HG02870 (cell line): ENCODE results near the gene RNF5.
"Not testable (repeated sequence)": the region's sequence is repeated elsewhere in the genome, so short reads cannot be mapped to it uniquely, and the experiment has no call there.

Experiments used
- ATAC-seq: cut with Tn5 transposase; IDR thresholded peaks from one replicate; pipeline ENCODE4 v1.9.1; 2021; ENCODE audit warnings: mild to moderate bottlenecking, moderate library complexity; ENCODE audit not compliant: unreplicated experiment

Gene RNF5

DNA sequence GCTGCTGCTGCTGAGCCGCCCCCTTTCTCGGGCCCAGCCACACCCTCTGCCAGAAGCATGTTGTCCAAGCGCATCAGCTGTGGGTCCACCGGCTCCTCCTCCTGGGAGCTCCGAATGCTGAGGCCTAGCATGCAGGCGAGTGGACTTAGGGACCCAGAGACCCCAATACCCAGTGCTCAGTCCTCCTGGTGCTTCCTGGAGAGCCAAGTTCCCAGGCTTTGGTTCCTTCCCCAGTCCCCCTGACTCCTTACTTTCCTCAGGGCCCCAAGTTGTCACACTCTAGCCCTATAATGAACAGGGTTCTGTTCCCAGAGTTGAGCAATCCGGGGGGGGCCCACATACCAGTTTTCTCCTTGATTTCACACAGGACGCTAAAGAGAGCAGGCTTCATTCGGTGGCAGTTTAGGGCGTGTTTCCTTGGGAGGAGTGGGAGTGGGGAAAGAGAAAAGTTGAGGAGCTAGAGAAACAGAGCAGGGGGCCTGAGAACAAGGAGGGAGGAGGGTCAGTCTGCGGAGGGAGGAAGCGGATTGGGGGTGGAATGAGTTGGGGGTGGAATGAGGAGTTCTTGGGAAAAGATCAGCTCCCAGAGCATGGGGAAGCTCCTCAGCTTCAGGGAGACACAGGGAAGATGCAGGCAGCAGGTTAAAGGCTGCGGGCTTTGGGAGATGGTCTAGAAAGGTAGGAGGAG lies 10.3 kb downstream of the RNF5 start:
- ATAC-seq: no peak

- no peak for ATAC-seq
Measured at GRCh38 chr6:32189069-32189741, 11.0 kb downstream of the RNF5 start.

DNA sequence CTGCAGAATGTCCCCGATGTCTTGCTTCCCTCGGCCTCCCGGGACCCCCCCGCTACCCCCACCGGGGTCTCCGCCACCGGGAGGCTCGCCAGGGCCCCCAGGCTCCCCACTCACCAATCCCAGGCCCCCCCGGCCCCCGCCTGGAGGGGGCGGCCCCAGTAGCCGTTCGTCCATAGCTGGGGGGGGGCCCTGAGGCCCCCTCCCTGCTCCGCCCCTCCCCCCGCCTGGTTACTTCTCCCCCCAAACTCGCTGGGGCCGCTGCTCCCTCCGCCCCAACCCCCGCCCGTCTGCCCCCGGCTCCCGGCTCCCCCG lies 11.5 kb downstream of the RNF5 start:
- no peak for ATAC-seq

- peak; percentile 64 for ATAC-seq
Measured at GRCh38 chr6:32190054-32190851, 12.0 kb downstream of the RNF5 start, which contains the start of gene PBX2. Gene PBX2, minus strand, starts transcription at chr6:32190202. Its CDS starts 287 bp downstream, at chr6:32189915.

- no peak for ATAC-seq
Measured at GRCh38 chr6:32190911-32191677, 12.9 kb downstream of the RNF5 start.

- no peak for ATAC-seq
Measured at GRCh38 chr6:32191696-32192607, 13.7 kb downstream of the RNF5 start.

GRCh38 chr6:32192608-32193039 lies 14.4 kb downstream of the RNF5 start, which contains the start of gene GPSM3:
Gene GPSM3, minus strand, starts transcription at chr6:32192643. Its CDS starts 130 bp downstream, at chr6:32192513.
- no peak for ATAC-seq

DNA sequence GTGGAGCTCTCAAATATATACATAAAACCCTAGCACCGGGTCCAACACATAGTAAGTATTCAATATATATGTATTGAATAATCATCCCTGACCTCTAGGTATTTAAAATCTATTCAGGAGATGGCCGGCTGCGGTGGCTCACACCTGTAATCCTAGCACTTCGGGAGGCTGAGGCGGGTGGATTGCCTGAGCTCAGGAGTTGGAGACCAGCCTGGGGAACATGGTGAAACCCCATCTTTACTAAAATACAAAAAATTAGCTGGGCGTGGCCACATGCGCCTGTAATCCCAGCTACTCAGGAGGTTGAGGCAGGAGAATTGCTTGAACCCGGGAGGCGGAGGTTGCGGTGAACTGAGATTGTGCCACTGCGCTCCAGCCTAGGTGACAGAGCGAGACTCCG lies 14.9 kb downstream of the RNF5 start:
- ATAC-seq: not testable (repeated sequence)

DNA sequence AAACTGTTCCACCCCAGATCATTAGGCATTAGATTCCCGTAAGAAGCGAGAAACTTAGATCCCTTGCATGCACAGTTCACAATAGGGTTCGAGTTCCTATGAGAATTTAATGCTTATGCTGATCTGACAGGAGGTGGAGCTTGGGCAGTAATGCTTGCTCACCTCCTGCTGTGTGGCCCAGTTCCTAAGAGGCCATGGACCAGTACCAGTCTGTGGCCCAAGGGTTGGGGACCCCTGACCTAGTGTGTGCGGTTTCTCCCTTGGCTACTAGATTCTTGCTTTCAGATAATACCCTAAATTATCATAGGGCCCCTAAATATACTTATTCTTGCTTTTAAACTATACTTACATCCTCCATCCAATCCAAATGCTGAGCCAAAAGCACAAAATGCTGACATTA lies 16.2 kb downstream of the RNF5 start:
- ATAC-seq: no peak

GRCh38 chr6:32194825-32195651 lies 16.8 kb downstream of the RNF5 start:
- no peak for ATAC-seq

DNA sequence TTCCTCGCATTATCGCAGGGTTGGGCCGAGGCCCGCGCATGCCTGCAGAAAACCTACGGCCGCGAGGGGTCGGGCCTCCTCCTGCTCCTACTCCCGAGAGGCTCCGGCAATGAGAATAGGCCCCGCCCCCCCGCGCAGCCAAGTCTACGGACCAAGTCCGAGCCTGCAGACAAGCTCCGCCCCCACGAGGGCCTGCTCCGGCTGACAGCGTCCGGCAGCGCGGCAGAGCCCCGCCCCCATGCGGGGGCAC lies 17.4 kb downstream of the RNF5 start:
- peak; percentile 78 for ATAC-seq

DNA sequence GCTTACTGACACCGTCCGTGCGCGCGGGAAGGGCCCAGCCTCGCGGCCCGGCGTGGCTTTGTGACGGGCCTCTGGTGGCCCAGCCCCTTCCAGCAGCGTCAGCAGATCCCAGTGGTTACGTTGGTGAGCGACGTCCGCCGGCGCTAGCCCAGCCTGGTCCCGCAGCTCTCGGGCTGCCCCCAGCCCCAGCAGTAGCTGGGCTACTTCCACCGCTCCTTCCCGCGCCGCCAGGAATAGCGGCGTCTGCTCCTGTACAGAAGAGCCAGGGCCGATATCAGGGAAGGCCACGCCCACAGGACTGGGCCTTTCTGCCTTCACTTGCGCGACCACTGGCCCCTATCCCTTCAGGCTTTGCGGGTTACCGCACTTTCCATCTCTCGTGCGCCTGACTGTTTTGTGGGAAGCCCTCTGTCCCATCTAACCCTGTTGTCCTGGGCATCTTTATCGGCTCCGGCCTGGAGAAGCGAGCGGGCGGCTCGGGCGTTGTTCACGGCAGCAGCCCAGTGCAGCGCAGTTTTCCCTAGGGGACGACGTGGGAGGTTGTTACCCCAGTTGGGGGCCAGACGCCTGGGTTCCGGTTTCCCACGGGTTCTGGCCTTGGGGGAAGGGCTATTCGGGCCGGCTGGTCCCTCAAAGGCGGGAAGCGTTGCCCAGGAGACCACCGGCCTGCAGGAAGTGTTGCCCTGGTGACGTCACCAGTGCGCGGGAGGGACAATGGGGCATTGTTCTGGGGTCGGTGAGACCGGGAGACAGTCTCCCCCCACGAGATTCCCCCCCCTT lies 17.9 kb downstream of the RNF5 start:
- ATAC-seq: peak; percentile 71

- no peak for ATAC-seq
Measured at GRCh38 chr6:32196682-32197616, 18.7 kb downstream of the RNF5 start.

- no peak for ATAC-seq
Measured at GRCh38 chr6:32198345-32198696, 20.1 kb downstream of the RNF5 start.

GRCh38 chr6:32198866-32199265 lies 20.7 kb downstream of the RNF5 start:
- ATAC-seq: no peak

DNA sequence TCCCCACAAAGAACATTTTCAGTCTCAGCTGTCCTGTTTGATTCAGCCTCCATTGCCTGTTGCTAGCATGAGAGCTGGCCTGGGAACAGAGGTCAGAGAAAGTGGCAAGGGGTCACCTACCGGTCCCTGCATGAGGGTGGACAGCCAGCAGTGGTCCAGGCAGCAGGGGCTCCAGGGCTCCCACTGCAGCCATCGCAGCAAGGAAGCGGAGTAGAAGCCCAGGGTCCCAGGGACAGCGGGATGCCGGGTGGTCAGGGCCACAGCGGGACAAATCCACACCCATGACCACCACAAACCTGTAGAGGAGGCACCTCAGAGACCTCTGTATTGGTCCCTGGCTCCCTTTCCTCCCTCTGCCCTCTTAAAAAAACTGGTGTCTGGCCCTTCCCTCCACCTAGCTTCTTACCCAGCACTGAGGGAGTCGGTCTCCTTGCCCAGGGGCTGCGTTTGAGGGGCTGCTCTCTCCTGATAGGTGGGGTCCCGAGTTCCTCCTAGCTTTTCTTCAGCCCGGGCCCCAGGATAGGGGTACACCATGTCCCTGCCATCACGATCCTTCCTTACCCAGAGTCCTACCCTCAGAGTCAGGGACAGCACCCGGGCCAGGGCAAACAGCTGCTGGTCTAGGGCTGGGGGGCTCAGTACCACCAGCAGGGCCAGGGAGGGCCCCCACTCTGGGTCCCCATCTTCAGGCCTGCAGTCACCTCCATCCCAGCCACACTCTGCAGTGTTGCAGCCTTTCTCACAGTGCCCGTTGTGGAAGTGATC lies 22.7 kb downstream of the RNF5 start:
- ATAC-seq: no peak

- ATAC-seq: no peak
Measured at GRCh38 chr6:32202186-32202585, 24.0 kb downstream of the RNF5 start.
